Tibial nerve (tissue), 4 donors: ENCODE data around the gene UBE2E2.

Experiments
- CTCF ChIP-seq, 5 experiments: fragments of 200-600 bp in 3 of 5; fragments of 450-650 bp in 2 of 5; sonication (generic) in 3 of 5; IDR thresholded peaks; one replicate each; pipeline ENCODE4 v1.5.1; 2016 to 2019; ENCODE audit warnings: antibody characterized with exemption in 5 of 5, mild to moderate bottlenecking in 3 of 5, moderate library complexity in 2 of 5
- EP300 ChIP-seq, 2 donors: sonication (generic); formaldehyde crosslinking; IDR thresholded peaks; one replicate each; pipeline ENCODE4 v1.6.1; 2017; ENCODE audit warnings: antibody characterized with exemption in 2 of 2, mild to moderate bottlenecking in 1 of 2

- no peak for TF ChIP-seq EP300 (IDR thresholded peaks at IDR 0.05)
- no peak for TF ChIP-seq CTCF (IDR thresholded peaks at IDR 0.05)
Observed at GRCh38 chr3:23574822-23575315, 371.7 kb downstream of the UBE2E2 start.
